Measurements from ENCODE around the gene DAPK1. TPM values are rescaled to one million over a fixed set of nuclear protein-coding genes. Genes with fewer than 3 reads are reported as not detected.

DAPK1 gene
- polyA plus RNA-seq, 1 of the 3 experiments (the other 2 are of a cell fraction): 0.61 TPM

GRCh38 chr9:87516222-87516925 lies 18.7 kb downstream of the DAPK1 start (continued):
- no peak for TF ChIP-seq REST (IDR thresholded peaks at IDR 0.05; ENCODE audit: low read depth, low read length)
- no peak for TF ChIP-seq USF1 (IDR thresholded peaks at IDR 0.05; ENCODE audit: borderline replicate concordance, low read depth)
- TF ChIP-seq SIN3A (IDR thresholded peaks at IDR 0.05; ENCODE audit: borderline replicate concordance, low read depth, low read length): no peak
- TF ChIP-seq FOXM1 (IDR thresholded peaks at IDR 0.05; ENCODE audit: low read depth): no peak
- TF ChIP-seq TCF12 (IDR thresholded peaks at IDR 0.05): no peak
- no peak for TF ChIP-seq POLR2AphosphoS5 (IDR thresholded peaks at IDR 0.05; ENCODE audit: low read depth, low read length)
- TF ChIP-seq NRF1 (IDR thresholded peaks at IDR 0.05; ENCODE audit: low read depth, low read length): no peak
- no peak for TF ChIP-seq RFX5 (IDR thresholded peaks at IDR 0.05; ENCODE audit: low read length)

GRCh38 chr9:87516926-87517290 lies 19.2 kb downstream of the DAPK1 start:
- Histone ChIP-seq H2AFZ (ENCODE audit: low read depth) (no peak overlapping the region), H3K9ac (no peak overlapping the region), H3K4me1 (ENCODE audit: control insufficient read depth in 1 of 2, insufficient read depth in 2 of 2, low read depth in 1 of 2, low read length in 1 of 2) (peaks cover 0 to 16% of the 10 kb centered on the region in 2 experiments; a peak in 2 of 4 replicates), H3K27me3 (ENCODE audit: insufficient read depth) (no peaks in the 10 kb centered on the region), H3K4me3 (ENCODE audit: low read depth in 2 of 2, low read length in 1 of 2) (no peak overlapping the region), H3K4me2 (no peak overlapping the region), H3K79me2 (ENCODE audit: insufficient read depth) (no peaks in the 10 kb centered on the region), H4K20me1 (ENCODE audit: insufficient read depth) (no peaks in the 10 kb centered on the region), H3K36me3 (replicated peaks in 1 of 2; ENCODE audit: control insufficient read depth in 1 of 2, insufficient read depth in 2 of 2, low read length in 1 of 2) (no peaks in the 10 kb centered on the region), H3K9me3 (no peaks in the 10 kb centered on the region), H3K9me2 (no peaks in the 10 kb centered on the region), H3F3A (replicated peaks; ENCODE audit: insufficient read depth) (no peaks in the 10 kb centered on the region), H3K27ac (ENCODE audit: low read depth in 2 of 2, low read length in 1 of 2) (no peak overlapping the region)
- no peak for TF ChIP-seq POLR2AphosphoS5 (IDR thresholded peaks at IDR 0.05; ENCODE audit: low read depth, low read length)
- no peak for TF ChIP-seq SIN3A (IDR thresholded peaks at IDR 0.05; ENCODE audit: borderline replicate concordance, low read depth, low read length)
- TF ChIP-seq RXRA (IDR thresholded peaks at IDR 0.05; ENCODE audit: borderline replicate concordance, low read depth): no peak
- TF ChIP-seq ELF1 (IDR thresholded peaks at IDR 0.05): no peak
- TF ChIP-seq ZBTB33 (IDR thresholded peaks at IDR 0.05; ENCODE audit: borderline replicate concordance, low read depth): no peak
- no peak for TF ChIP-seq RCOR1 (IDR thresholded peaks at IDR 0.05; ENCODE audit: low read length)
- TF ChIP-seq TAF1 (IDR thresholded peaks at IDR 0.05; ENCODE audit: borderline replicate concordance, low read depth, low read length): no peak
- no peak for TF ChIP-seq JUND (IDR thresholded peaks at IDR 0.05)
- no peak for TF ChIP-seq FOXJ3 (CRISPR knock-in tag; IDR thresholded peaks at IDR 0.05)
- POLR2A ChIA-PET: interaction anchor here (0.6 kb wide), 1 partner anchor 14 kb away, joined by 4 read pairs; no protein-coding TSS in a partner anchor
- DNase-seq: no peak
- 72% methylated on average over 3 of the region's 3 CpGs for WGBS (ENCODE audit: low lambda C conversion rate)
- CTCF ChIA-PET: no interaction called here

All from SK-N-SH (cell line).